Left colon (tissue), 2 donors: ENCODE data around the gene AGBL4. TPM values are rescaled to one million over a fixed set of nuclear protein-coding genes. Genes with fewer than 3 reads are reported as not detected.

Source experiments
- total RNA-seq, 2 donors: library from RNA; stranded (reverse); fragmentation: NEBNext Ultra II Directional; extraction: Animal tissue kit (Norgen Biotek cat#: 25700); gene quantifications; one replicate each; pipeline ENCODE4 v1.2.1, GENCODE V29; 2021
- donor health status: DM: no; HTN: no; CAD: no.
- donor health status: DM: yes; HTN: yes; CAD: no.

AGBL4 gene
- total RNA-seq, 2 donors from 2014 or later, result 0.47 TPM; not detected in 1

Other genes with a start within 250 kb of the AGBL4 start
- gene ELAVL4, start 85.0 kb upstream of the AGBL4 start, total RNA-seq, result 1 to 10 TPM in 1 of 2 donors, under 1 TPM in 1; 0.79 to 1.2 TPM